OCI-LY3 (cell line): ENCODE data around the gene NOB1.

Source experiments
- H2AFZ ChIP-seq: fragments of 200-600, 300-600 bp; shearing (Covaris generic); 2 replicates; pipeline ENCODE4 v1.6.0; 2014; ENCODE audit warnings: antibody characterized with exemption, low read depth, low read length
- H3K27ac ChIP-seq: fragments of 200-600, 300-600 bp; sonication (generic); 2 replicates; pipeline ENCODE4 v1.5.1; 2014; ENCODE audit warnings: mild to moderate bottlenecking, low read length, moderate library complexity, mixed read lengths
- H3K27me3 ChIP-seq: fragments of 200-600, 300-600 bp; sonication (generic); 2 replicates; pipeline ENCODE4 v1.6.1; 2014; ENCODE audit warnings: low read depth, low read length, mixed read lengths
- H3K36me3 ChIP-seq: fragments of 200-600, 300-600 bp; sonication (generic); replicated peaks from 2 replicates; pipeline ENCODE3; 2014; ENCODE audit warnings: low read depth, low read length, mixed read lengths
- H3K4me1 ChIP-seq: fragments of 300-600, 200-600 bp; sonication (generic); 2 replicates; pipeline ENCODE4 v1.6.1; 2014; ENCODE audit warnings: low read length, mixed read lengths
- H3K4me2 ChIP-seq: fragments of 200-600, 300-600 bp; sonication (generic); 2 replicates; pipeline ENCODE4 v1.6.1; 2014; ENCODE audit warnings: low read length, mixed read lengths
- H3K4me3 ChIP-seq: fragments of 300-600, 200-600 bp; sonication (generic); 2 replicates; pipeline ENCODE4 v1.5.1; 2014; ENCODE audit warnings: antibody characterized with exemption, mild to moderate bottlenecking, low read length, moderate library complexity
- H3K79me2 ChIP-seq: fragments of 300-600, 200-600 bp; shearing (Covaris generic); 2 replicates; pipeline ENCODE4 v1.6.1; 2014; ENCODE audit warnings: mild to moderate bottlenecking, low read length, mixed read lengths
- H3K9ac ChIP-seq: fragments of 300-600, 200-600 bp; shearing (Covaris generic); 2 replicates; pipeline ENCODE4 v1.6.0; 2014; ENCODE audit warnings: mild to moderate bottlenecking, low read length, moderate library complexity
- H3K9me3 ChIP-seq: fragments of 200-600, 300-600 bp; shearing (Covaris generic); 2 replicates; pipeline ENCODE4 v1.6.1; 2014; ENCODE audit warnings: low read length, mixed read lengths; ENCODE audit not compliant: insufficient read depth
- H4K20me1 ChIP-seq: fragments of 200-600, 300-600 bp; sonication (generic); 2 replicates; pipeline ENCODE4 v1.6.1; 2016; ENCODE audit warnings: low read length, mixed read lengths; ENCODE audit not compliant: insufficient read depth
- EZH2phosphoT487 ChIP-seq: fragments of 200-600 bp; shearing (Covaris generic); IDR thresholded peaks from 2 replicates; pipeline ENCODE4 v1.6.1; 2018; ENCODE audit warnings: antibody characterized with exemption, mixed run types, low read depth
- TF ChIP-seq, protein P1 (sequence below): fragments of 200-600, 300-600 bp; sonication (generic); IDR thresholded peaks from 2 replicates; pipeline ENCODE4 v1.5.1; 2014; ENCODE audit warnings: antibody characterized with exemption, low read length, low read depth

NOB1 gene

DNA sequence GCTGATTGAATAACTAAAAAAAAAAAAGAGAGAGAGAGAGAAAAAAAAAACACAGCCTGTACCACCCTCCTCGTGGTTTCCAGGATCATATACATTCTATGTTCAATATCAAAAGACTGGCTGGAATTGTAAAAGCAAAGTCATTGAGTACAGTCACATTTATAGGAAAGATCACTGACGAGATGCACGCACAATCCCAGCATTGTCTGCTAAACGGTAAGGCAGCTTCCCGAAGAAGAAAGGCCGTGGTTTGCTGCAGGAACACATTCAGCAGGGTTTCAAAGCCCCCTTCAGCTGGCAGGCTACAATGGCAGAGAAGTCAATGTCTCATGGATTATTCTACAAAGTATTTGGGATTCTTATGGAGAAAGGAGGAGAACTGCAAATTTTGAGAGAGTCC, 37.7 kb downstream of the NOB1 start:
- H3K36me3 ChIP-seq, result peaks cover 17% of the 10 kb centered on the region
- no peaks in the 10 kb centered on the region for H3K9me3 ChIP-seq
- no peak overlapping the region for H3K9ac ChIP-seq
- no peaks in the 10 kb centered on the region for H4K20me1 ChIP-seq
- H3K27ac ChIP-seq, result no peak overlapping the region
- no peaks in the 10 kb centered on the region for H3K27me3 ChIP-seq
- no peak overlapping the region for H2AFZ ChIP-seq
- TF ChIP-seq EZH2phosphoT487, result no peak
- TF ChIP-seq, protein P1, sequence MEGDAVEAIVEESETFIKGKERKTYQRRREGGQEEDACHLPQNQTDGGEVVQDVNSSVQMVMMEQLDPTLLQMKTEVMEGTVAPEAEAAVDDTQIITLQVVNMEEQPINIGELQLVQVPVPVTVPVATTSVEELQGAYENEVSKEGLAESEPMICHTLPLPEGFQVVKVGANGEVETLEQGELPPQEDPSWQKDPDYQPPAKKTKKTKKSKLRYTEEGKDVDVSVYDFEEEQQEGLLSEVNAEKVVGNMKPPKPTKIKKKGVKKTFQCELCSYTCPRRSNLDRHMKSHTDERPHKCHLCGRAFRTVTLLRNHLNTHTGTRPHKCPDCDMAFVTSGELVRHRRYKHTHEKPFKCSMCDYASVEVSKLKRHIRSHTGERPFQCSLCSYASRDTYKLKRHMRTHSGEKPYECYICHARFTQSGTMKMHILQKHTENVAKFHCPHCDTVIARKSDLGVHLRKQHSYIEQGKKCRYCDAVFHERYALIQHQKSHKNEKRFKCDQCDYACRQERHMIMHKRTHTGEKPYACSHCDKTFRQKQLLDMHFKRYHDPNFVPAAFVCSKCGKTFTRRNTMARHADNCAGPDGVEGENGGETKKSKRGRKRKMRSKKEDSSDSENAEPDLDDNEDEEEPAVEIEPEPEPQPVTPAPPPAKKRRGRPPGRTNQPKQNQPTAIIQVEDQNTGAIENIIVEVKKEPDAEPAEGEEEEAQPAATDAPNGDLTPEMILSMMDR, result no peak
- no peak overlapping the region for H3K4me2 ChIP-seq
- no peak overlapping the region for H3K4me3 ChIP-seq
- no peaks in the 10 kb centered on the region for H3K4me1 ChIP-seq
- no peaks in the 10 kb centered on the region for H3K79me2 ChIP-seq

DNA sequence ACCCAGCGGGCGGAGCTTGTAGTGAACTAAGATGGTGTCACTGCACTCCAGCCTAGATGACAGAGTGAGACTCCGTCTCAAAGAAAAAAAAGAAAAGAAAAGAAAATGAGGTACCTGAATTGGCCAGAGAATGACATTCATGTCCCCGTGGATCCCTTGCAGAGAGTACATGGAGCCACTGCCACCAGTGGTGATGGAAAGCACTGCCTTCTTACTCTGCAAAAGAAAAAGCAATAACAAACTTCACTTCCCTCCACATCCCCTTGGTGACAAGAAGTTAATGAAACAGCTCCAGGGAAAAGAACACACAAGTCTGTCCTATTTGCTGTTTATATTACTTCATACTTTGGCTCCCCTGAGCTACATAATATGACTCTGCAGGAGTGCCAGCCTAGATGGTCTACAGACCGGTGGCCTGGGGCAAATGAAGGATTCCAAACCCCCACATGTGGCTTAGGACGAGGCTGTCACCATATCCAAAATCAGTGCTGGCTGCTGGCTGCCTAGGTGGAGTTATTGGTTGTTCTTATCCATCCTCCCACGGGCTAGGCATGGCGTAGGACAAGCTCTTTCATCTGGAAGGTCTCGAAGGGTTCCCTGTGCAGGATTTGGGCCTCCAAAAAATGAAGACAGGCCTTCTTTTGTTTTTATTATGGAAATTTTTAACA, 41.7 kb downstream of the NOB1 start:
- H3K36me3 ChIP-seq, result peaks cover 30% of the 10 kb centered on the region
- H3K4me1 ChIP-seq, result no peaks in the 10 kb centered on the region
- no peak overlapping the region for H3K4me2 ChIP-seq
- H4K20me1 ChIP-seq, result no peaks in the 10 kb centered on the region
- H3K9me3 ChIP-seq, result no peaks in the 10 kb centered on the region
- no peaks in the 10 kb centered on the region for H3K27me3 ChIP-seq
- no peak overlapping the region for H3K9ac ChIP-seq
- no peak overlapping the region for H3K27ac ChIP-seq
- TF ChIP-seq, protein P1, result no peak
- no peak for TF ChIP-seq EZH2phosphoT487
- H2AFZ ChIP-seq, result no peak overlapping the region
- H3K4me3 ChIP-seq, result no peak overlapping the region
- H3K79me2 ChIP-seq, result no peaks in the 10 kb centered on the region

- no peaks in the 10 kb centered on the region for H3K4me1 ChIP-seq
- no peak overlapping the region for H3K9ac ChIP-seq
- H3K4me2 ChIP-seq, result no peak overlapping the region
- no peaks in the 10 kb centered on the region for H3K27me3 ChIP-seq
- H3K36me3 ChIP-seq, result peaks cover 30% of the 10 kb centered on the region
- H3K9me3 ChIP-seq, result no peaks in the 10 kb centered on the region
- TF ChIP-seq, protein P1, result no peak
- no peak for TF ChIP-seq EZH2phosphoT487
- H4K20me1 ChIP-seq, result no peaks in the 10 kb centered on the region
- no peaks in the 10 kb centered on the region for H3K79me2 ChIP-seq
- H3K27ac ChIP-seq, result no peak overlapping the region
- no peak overlapping the region for H2AFZ ChIP-seq
- no peak overlapping the region for H3K4me3 ChIP-seq
Observed at GRCh38 chr16:69712277-69712676, 42.4 kb downstream of the NOB1 start.

GRCh38 chr16:69711115-69711740, 43.5 kb downstream of the NOB1 start:
- H3K9ac ChIP-seq, result no peak overlapping the region
- H3K36me3 ChIP-seq, result peaks cover 27% of the 10 kb centered on the region
- H2AFZ ChIP-seq, result no peak overlapping the region
- H3K79me2 ChIP-seq, result no peaks in the 10 kb centered on the region
- H3K4me2 ChIP-seq, result no peak overlapping the region
- H3K27ac ChIP-seq, result no peak overlapping the region
- no peaks in the 10 kb centered on the region for H3K4me1 ChIP-seq
- no peaks in the 10 kb centered on the region for H4K20me1 ChIP-seq
- H3K9me3 ChIP-seq, result no peaks in the 10 kb centered on the region
- TF ChIP-seq, protein P1, result no peak
- no peak for TF ChIP-seq EZH2phosphoT487
- H3K4me3 ChIP-seq, result no peak overlapping the region
- no peaks in the 10 kb centered on the region for H3K27me3 ChIP-seq
